NCI-H2227 (cell line): ENCODE data around the gene SLC41A3.

Source experiments
- DNase-seq: peaks from one replicate; lab custom pipeline; 2025; ENCODE audit not compliant: unreplicated experiment; lab: John Stamatoyannopoulos, UW

The SLC41A3 gene

GRCh38 chr3:126031981-126032471 is 51.9 kb downstream of the SLC41A3 start:
- no peak for DNase-seq

GRCh38 chr3:126030455-126030854 is 53.5 kb downstream of the SLC41A3 start:
- DNase-seq: no peak

GRCh38 chr3:126029241-126029640 is 54.7 kb downstream of the SLC41A3 start:
- DNase-seq: no peak

GRCh38 chr3:126028096-126028495 is 55.8 kb downstream of the SLC41A3 start:
- no peak for DNase-seq

DNA sequence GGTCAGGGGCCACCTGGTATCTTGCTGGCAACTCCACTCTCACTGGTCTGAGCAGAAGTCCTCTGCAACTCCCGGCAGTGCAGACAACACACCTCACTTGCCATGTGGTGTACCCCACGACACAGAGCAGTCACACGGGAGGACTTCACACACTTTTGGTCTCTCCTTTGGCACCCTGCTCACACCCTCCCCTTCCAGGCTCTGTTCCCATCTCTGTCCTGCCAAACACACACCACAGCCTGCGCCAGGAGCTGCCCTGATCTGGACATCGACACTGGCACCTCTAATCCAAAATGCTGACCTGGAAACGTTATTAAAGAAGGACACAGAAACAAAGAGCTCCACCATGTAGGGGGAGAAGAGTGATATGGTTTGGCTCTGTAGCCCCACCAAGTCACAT is 57.2 kb downstream of the SLC41A3 start:
- no peak for DNase-seq

DNA sequence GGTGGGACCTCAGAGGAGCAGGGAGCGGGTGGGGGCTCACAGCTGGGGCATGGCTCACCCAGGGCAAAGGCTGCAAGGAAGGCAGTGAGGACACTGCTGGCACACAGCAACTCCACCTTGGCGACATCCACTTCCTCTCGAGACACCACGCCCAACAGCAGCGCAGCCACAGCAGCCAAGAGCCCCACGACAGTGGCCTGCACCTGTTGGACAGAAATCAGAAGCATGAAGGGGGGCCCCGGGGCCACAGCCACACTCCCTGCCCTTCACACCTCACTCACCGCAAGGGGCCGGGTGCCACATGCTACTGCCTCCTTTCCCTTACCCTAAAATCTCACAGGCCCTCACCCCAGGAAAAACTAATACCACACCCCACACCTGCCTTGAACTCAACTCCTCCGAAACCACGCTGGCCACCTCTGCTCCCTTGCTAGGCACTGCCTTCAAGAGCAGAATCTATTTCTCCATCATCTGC is 57.6 kb downstream of the SLC41A3 start:
- no peak for DNase-seq

DNA sequence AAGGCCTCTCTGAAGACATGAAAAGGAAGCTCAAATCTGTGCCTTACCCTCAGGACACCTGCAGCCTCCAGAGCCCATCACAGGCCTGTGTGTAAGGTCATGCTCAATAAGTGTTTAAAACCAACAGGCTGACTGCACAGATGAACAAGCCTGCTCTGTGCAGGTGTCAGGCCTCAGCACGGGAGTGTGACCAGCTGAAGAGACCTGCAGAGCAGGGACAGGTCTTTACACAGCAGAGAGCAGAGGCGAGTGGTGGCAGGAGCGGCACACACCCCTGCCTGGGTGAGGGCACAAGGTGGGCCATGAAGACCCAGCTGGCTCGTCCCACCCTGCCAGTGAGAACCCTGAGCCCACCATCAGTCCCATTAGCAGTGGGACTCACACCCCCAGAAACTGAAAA is 58.1 kb downstream of the SLC41A3 start:
- no peak for DNase-seq

DNA sequence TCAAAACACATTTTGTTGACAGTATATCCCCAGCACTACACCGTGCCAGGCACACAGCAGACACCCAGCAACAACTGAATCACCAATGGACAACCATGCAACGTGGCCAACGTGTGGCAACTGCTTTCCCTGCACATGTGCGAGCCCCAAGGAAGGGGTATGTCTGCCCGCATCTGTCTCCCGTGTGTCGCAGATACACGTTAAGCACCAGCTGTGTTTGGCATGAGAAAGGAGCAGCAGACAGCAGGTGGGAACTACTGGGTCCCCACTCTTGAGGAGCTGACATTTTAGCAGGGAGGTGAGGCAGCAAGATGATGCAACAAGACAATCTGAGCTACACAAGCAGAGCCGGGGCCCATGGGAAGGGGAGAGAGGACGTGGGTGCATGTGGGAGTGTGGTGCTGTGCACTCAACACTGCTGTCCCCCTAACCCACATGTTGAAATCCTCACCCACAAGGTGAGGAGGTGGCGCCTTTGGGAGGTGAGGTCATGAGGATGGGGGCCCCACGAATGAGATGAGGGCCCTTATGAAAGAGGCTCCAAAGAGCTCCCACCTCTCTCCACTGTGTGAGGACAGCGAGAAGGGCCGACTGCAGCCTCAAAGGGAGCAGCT is 58.7 kb downstream of the SLC41A3 start:
- DNase-seq: no peak

DNA sequence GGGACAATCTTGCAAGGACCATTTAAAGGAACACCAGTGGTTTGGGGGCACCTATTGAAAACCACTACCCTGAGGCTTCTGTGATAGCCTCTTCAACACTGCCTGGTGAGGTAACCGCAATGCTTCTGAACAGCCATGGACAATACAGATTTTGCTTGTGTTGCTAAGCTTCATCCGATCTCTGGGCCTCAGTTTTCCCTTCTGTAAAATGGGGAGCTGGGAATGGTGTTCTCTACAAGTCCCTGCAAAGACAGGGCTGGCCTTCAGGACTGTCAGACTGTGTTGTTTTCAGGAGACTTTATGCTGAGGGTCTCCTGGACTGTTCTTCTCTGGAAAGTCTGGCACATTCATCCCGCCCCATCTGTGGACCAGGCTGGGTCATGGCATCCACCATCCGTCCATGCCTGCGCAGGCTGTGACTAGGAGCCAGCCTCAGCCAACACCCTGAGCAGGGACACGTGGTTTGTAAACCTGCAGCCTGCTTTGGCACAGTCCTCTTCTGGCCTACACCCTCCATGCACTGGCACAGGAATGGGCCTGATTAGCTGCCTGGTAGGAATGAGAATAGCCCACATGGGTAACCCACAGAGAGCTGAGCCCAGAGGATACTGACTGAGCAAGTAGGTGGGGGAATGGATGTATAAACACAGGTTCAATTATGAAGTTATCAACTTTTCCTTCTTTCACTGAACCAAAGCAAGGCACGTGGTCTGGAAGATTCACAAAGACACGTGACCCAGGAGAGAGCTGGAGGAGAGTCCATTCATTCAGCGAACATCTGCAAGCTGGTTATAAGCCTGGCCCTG is 59.7 kb downstream of the SLC41A3 start:
- DNase-seq: no peak

- DNase-seq: no peak
These were observed 60.5 kb downstream of the SLC41A3 start for GRCh38 chr3:126023390-126023789.

GRCh38 chr3:126022741-126023359 is 61.1 kb downstream of the SLC41A3 start:
- DNase-seq: no peak

- no peak for DNase-seq
These were observed 62.2 kb downstream of the SLC41A3 start for GRCh38 chr3:126021702-126022101.

GRCh38 chr3:126021224-126021623 is 62.7 kb downstream of the SLC41A3 start:
- no peak for DNase-seq

DNA sequence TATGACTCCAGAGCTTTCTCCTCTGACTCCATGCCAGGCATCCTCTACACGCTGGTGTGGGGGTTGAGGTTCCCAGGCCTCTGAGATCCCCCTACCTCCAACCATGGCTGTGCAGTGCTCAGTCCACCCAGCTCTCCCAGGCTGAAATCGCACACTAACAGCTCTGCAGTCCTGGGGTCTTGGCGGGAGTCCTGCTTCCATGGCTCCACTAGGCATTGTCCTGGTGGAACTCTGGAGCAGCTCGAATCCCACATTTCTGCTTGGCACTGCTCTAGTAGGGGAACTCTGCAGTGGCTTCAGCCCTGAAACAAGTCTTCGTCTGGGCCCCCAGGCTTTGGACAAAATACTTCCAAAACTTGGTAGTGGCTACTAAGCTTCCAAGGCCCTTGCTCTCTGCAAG is 64.2 kb downstream of the SLC41A3 start:
- DNase-seq: no peak

- no peak for DNase-seq
These were observed 64.9 kb downstream of the SLC41A3 start for GRCh38 chr3:126018995-126019394.

- DNase-seq: no peak
These were observed 65.4 kb downstream of the SLC41A3 start for GRCh38 chr3:126018545-126018944.

- no peak for DNase-seq
These were observed 66.6 kb downstream of the SLC41A3 start for GRCh38 chr3:126017362-126017761.

GRCh38 chr3:126016616-126017015 is 67.3 kb downstream of the SLC41A3 start:
- no peak for DNase-seq

DNA sequence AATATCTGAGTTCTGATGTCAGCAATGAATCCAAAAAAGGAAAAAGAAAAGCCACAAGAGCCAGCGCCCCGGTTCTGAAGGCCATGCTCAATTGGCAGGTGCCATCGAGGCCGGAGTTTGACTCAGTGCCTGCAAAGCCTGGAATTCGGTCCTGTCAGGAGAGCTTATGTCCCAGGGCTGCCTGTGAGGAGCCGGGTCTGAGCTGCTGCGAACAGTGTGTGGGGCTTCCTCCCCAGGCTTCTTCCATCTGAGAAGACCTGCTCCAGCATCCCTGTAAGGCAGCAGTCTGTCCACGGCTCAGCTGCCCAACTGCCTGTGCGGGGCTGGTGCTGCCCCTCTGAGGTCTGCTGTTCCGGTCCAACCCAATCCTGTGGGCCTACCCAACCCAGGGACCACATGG is 68.8 kb downstream of the SLC41A3 start:
- DNase-seq: no peak

DNA sequence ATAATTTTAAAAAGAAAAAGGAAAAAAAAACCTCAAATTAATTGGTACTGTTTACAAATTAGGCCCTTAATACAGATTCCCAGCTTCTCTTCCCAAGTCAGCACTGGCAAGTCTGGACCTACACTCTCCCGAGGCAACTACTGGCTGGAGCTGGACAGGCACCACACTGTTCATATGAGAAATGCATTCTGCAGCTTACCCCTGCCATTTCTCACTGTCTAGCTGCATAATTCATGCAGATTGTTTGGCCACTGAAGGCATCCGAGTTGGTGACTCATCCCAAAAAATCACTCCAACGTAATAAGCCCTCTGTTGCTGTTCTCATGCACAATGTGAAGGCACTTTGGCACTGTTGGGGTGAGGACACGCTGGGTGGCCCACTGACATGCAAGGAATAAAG is 69.7 kb downstream of the SLC41A3 start:
- no peak for DNase-seq

DNA sequence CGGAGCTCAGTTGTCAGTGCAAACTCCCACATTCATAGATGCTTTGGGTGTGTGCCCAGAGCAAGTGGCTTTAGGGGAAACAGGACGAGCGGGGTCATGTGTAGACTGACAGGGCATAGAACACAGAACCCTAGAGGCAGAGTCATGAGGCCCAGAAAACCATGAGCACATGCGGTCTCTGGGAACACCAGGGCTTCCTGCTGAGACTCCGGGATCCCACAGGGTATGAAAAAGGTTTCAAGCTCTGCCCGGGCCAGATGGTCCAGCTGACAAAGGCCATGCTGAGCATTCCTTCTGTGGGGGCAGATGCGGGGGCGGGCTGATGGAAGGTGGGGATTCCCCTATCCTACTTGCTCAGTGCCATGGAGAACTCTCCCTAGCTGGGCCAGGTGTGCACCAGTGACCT is 70.2 kb downstream of the SLC41A3 start:
- no peak for DNase-seq

GRCh38 chr3:126009181-126009580 is 74.7 kb downstream of the SLC41A3 start:
- no peak for DNase-seq
